Common myeloid progenitor, CD34-positive (primary cell): ENCODE measurements around the gene CDC25A.

Experiments used
- CTCF ChIA-PET: fragments of 350-600 bp; sonication (Branson Sonifier 250); formaldehyde crosslinking; loops from one replicate; lab custom pipeline; 2021; ENCODE audit warnings: antibody characterized with exemption; lab: Charles Lee
- POLR2A ChIA-PET: fragments of 350-600 bp; sonication (Branson Sonifier 250); formaldehyde crosslinking; loops from one replicate; lab custom pipeline; 2021; ENCODE audit warnings: antibody characterized with exemption; lab: Charles Lee
- DNase-seq, 3 donors: peaks; one replicate each; pipeline versions ENCODE4 v3.0.0 to v3.0.0-alpha.2; 2013
- H3K27ac ChIP-seq, 2 experiments: 1 replicate in 1 of 2; 2 replicates in 1 of 2; pipeline ENCODE4 v1.7.0; 2013; ENCODE audit warnings: inconsistent platforms in 2 of 2, low read length in 2 of 2, mild to moderate bottlenecking in 2 of 2, low read depth in 1 of 2, moderate library complexity in 1 of 2; ENCODE audit not compliant: severe bottlenecking in 2 of 2, insufficient read depth in 1 of 2, poor library complexity in 1 of 2
- H3K27me3 ChIP-seq, 5 experiments: replicated peaks in 2 of 5; 1 replicate in 3 of 5; 2 replicates in 2 of 5; pipeline versions ENCODE4 v1.6.1 to v1.7.0; 2013; ENCODE audit warnings: low read length in 4 of 5, mild to moderate bottlenecking in 2 of 5, moderate library complexity in 2 of 5, inconsistent platforms in 1 of 5; ENCODE audit not compliant: insufficient read depth in 5 of 5, control insufficient read depth in 4 of 5
- H3K36me3 ChIP-seq, 4 experiments: 1 replicate in 2 of 4; 2 replicates in 2 of 4; pipeline versions ENCODE4 v1.6.1 to v1.7.0; 2013; ENCODE audit warnings: low read length in 3 of 4, control low read depth in 1 of 4, mild to moderate bottlenecking in 1 of 4; ENCODE audit not compliant: control insufficient read depth in 4 of 4, insufficient read depth in 4 of 4
- H3K4me1 ChIP-seq, 4 experiments: 1 replicate in 3 of 4; 2 replicates in 1 of 4; pipeline versions ENCODE4 v1.6.1 to v1.7.1; 2013; ENCODE audit warnings: low read length in 3 of 4, mild to moderate bottlenecking in 3 of 4, control low read depth in 1 of 4, inconsistent platforms in 1 of 4, moderate library complexity in 1 of 4; ENCODE audit not compliant: control insufficient read depth in 4 of 4, insufficient read depth in 4 of 4; ENCODE audit errors: control extremely low read depth in 1 of 4
- H3K4me3 ChIP-seq, 7 experiments: 1 replicate in 4 of 7; 2 replicates in 3 of 7; pipeline versions ENCODE4 v1.5.1 to v1.7.0; 2013; ENCODE audit warnings: mild to moderate bottlenecking in 7 of 7, low read length in 6 of 7, moderate library complexity in 6 of 7, inconsistent platforms in 2 of 7, low read depth in 2 of 7, control low read depth in 1 of 7; ENCODE audit not compliant: insufficient read depth in 4 of 7, control insufficient read depth in 1 of 7; ENCODE audit errors: extremely low read depth in 1 of 7
- H3K9me3 ChIP-seq, 5 experiments: 1 replicate in 4 of 5; 2 replicates in 1 of 5; pipeline versions ENCODE4 v1.6.1 to v1.7.1; 2013; ENCODE audit warnings: low read length in 4 of 5, mild to moderate bottlenecking in 2 of 5, inconsistent platforms in 1 of 5, low read depth in 1 of 5, moderate library complexity in 1 of 5; ENCODE audit not compliant: control insufficient read depth in 4 of 5, insufficient read depth in 2 of 5; ENCODE audit errors: control extremely low read depth in 1 of 5
- WGBS: methylation state at CpG from one replicate; pipeline ENCODE4 v1.1.5; 2013; ENCODE audit not compliant: insufficient coverage; 5-methylcytosine and 5-hydroxymethylcytosine counted together

The CDC25A gene

GRCh38 chr3:48202632-48203031, 14.4 kb upstream of the CDC25A start:
- H3K27ac ChIP-seq, result no peak overlapping the region
- 50% methylated on average over 1 of the region's 6 CpGs for WGBS
- no peaks in the 10 kb centered on the region for H3K27me3 ChIP-seq
- H3K4me1 ChIP-seq, result no peaks in the 10 kb centered on the region
- POLR2A ChIA-PET, result no interaction called here
- no peaks in the 10 kb centered on the region for H3K36me3 ChIP-seq
- no peak for DNase-seq
- no peaks in the 10 kb centered on the region for H3K9me3 ChIP-seq
- H3K4me3 ChIP-seq, result no peak overlapping the region
- CTCF ChIA-PET, result no interaction called here

DNA sequence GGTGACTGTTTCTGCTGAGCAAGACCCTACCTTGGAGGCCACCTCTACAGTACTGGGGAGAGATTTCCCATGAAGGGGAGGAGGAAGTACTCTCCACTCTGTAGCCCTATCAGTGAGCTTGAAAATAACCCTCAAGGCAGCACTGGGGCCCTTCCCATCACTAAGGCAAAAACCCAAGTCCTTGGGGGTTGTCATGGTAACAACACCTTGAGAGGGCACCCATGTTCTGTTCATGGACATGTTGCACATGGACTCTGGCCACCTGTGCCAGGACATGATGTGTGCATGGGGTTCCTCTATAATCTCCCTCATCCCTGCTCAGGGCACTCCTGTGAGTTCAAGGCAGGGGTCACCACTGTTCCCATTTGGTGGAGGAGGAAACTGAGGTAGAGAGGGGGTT, 10.9 kb upstream of the CDC25A start:
- Histone ChIP-seq H3K4me1 (peaks cover 0 to 3% (median 0%) of the 10 kb centered on the region in 4 experiments), H3K27me3 (no peaks in the 10 kb centered on the region), H3K9me3 (no peaks in the 10 kb centered on the region), H3K27ac (no peak overlapping the region), H3K36me3 (no peaks in the 10 kb centered on the region), H3K4me3 (no peak overlapping the region)
- ChIA-PET POLR2A (no interaction called here), CTCF (interaction anchor here (1.1 to 1.2 kb wide), 2 partner anchors 11 to 237 kb away, joined by 3 read pairs; partner anchors contain the start of gene CDC25A)
- DNase-seq, result no peak

DNA sequence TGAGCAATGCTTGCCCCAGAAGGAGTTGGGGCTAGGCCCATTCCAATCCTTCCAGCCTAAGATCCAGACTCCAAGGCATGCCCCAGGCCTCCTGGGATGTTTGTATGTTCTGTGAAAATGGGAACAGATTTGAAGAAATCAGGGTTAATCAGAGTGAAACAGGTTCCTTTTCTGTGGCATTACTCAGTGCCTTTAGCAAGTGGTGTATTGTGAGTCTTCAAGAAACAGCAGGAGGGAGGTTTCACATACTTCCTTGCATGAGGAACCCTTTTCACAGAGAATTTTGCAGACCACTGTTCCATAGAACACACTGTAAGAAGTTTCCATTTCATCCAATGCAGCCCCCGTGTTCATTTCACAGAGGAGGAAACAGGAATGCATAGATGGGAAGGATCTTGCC, 8.4 kb upstream of the CDC25A start:
- Histone ChIP-seq H3K4me3 (no peak overlapping the region), H3K36me3 (no peaks in the 10 kb centered on the region), H3K9me3 (no peaks in the 10 kb centered on the region), H3K4me1 (peaks cover 0 to 3% (median 0%) of the 10 kb centered on the region in 4 experiments), H3K27me3 (no peaks in the 10 kb centered on the region), H3K27ac (no peak overlapping the region)
- DNase-seq, result no peak
- ChIA-PET CTCF (no interaction called here), POLR2A (no interaction called here)
- 80% methylated on average over 1 of the region's 1 CpG for WGBS

DNA sequence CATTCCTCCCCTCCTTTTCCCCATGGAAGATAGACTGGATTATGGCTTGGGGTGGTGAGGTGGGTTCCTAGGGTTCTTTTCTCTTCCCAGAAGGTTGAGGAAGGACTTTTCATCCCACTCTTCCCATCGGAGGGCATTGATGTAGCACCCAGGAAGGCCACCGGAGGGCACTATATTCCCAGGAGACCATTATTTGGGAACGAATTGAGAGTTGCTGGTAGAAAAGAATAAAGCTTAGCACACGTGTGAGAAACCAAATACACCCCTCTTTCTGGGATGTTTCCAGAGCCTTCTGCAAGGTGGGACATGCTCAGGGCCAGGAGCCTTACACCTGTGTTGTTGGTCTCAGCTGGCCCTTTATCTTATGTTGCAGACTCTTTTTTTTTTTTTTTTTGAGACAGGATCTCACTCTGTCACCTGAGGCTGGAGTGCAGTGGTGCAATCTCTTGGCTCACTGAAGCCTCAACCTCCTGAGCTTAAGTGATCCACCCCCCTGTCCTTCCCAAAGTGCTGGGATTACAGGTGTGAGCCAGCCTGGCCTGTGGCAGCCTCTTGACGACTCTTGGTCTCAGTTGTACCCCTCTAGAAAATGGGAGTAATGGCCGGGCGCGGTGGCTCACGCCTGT, 6.3 kb upstream of the CDC25A start:
- POLR2A ChIA-PET, result interaction anchor here (0.5 kb wide), 1 partner anchor 288 kb away, joined by 5 read pairs; no protein-coding TSS in a partner anchor
- no peaks in the 10 kb centered on the region for H3K9me3 ChIP-seq
- no peak overlapping the region for H3K4me3 ChIP-seq
- peak; percentile 14 to 25 (median 18) for DNase-seq
- 25% methylated on average over 4 of the region's 9 CpGs for WGBS
- CTCF ChIA-PET, result interaction anchor here (0.6 to 3.2 kb wide), 12 partner anchors 11 to 241 kb away, joined by 3 to 19 read pairs (median 3); partner anchors contain the start of genes CAMP and ZNF589
- H3K27ac ChIP-seq, result no peak overlapping the region
- H3K36me3 ChIP-seq, result no peaks in the 10 kb centered on the region
- no peaks in the 10 kb centered on the region for H3K27me3 ChIP-seq
- peaks cover 0 to 3% (median 0%) of the 10 kb centered on the region in 4 experiments for H3K4me1 ChIP-seq

GRCh38 chr3:48190911-48191310, 2.7 kb upstream of the CDC25A start:
- ChIA-PET CTCF (interaction anchor here (1.3 kb wide), 1 partner anchor 245 kb away, joined by 4 read pairs; no protein-coding TSS in a partner anchor), POLR2A (no interaction called here)
- H3K27ac ChIP-seq, result no peak overlapping the region
- H3K4me1 ChIP-seq, result peaks cover 7 to 20% (median 14%) of the 10 kb centered on the region in 4 experiments
- H3K27me3 ChIP-seq, result no peaks in the 10 kb centered on the region
- WGBS, result 97% methylated on average over 3 of the region's 3 CpGs
- no peak for DNase-seq
- H3K9me3 ChIP-seq, result no peaks in the 10 kb centered on the region
- peaks cover 0 to 5% (median 0%) of the 10 kb centered on the region in 4 experiments for H3K36me3 ChIP-seq
- H3K4me3 ChIP-seq, result no peak overlapping the region

DNA sequence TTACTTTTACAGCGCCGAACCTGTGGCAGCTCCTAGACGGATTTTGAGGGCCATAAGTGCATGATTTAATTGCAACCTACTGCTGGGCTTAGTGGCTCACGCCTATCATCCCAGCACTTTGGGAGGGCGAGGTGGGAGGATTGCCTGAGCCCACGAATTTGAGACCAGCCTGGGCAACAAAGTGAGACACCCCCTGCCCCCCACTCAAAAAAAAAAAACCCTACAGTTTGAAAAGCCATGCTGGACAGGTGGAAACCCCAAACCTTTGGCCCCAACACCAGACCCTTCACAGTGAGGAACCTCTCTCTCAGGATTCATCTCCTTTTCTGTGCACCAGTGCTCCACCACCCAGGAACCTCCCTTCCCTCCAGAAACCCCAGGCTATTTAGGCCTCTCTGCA, 1.1 kb upstream of the CDC25A start:
- ChIA-PET POLR2A (no interaction called here), CTCF (interaction anchor here (1.4 to 2.5 kb wide), 2 partner anchors 10 to 247 kb away, joined by 6 to 8 read pairs; no protein-coding TSS in a partner anchor)
- Histone ChIP-seq H3K4me1 (peaks cover 7 to 17% (median 14%) of the 10 kb centered on the region in 4 experiments), H3K27ac (no peak overlapping the region), H3K27me3 (no peaks in the 10 kb centered on the region), H3K4me3 (no peak overlapping the region), H3K36me3 (peaks cover 0 to 20% (median 2%) of the 10 kb centered on the region in 4 experiments), H3K9me3 (no peaks in the 10 kb centered on the region)
- 100% methylated on average over 5 of the region's 6 CpGs for WGBS
- no peak for DNase-seq
